GM23338 (cell line): ENCODE results near the gene OR6N1. TPM values are rescaled to one million over a fixed set of nuclear protein-coding genes. Genes with fewer than 3 reads are reported as not detected.

Experiments used
- ATAC-seq: fragments of 200-7000 bp; cut with Tn5 transposase; 3 replicates; pipeline ENCODE4 v1.9.1; 2020
- DNase-seq: peaks from one replicate; pipeline ENCODE4 v3.0.0-alpha.2; 2015; ENCODE audit warnings: low spot score
- H2AFZ ChIP-seq: fragments of 200-600 bp; sonication (generic); 2 replicates; pipeline ENCODE4 v1.8.0; 2016; ENCODE audit warnings: antibody characterized with exemption, mild to moderate bottlenecking, moderate library complexity
- H3F3A ChIP-seq: fragments of 200-600 bp; sonication (generic); replicated peaks from 2 replicates; pipeline ENCODE4 v1.8.0; 2017; ENCODE audit warnings: antibody characterized with exemption, mixed run types, low read depth
- H3K27ac ChIP-seq: fragments of 200-600 bp; sonication (generic); 2 replicates; pipeline ENCODE4 v1.6.1; 2016; ENCODE audit warnings: low read depth
- H3K27me3 ChIP-seq: fragments of 200-600 bp; sonication (generic); 2 replicates; pipeline ENCODE4 v1.8.0; 2016; ENCODE audit warnings: mild to moderate bottlenecking, mixed run types, moderate library complexity; ENCODE audit not compliant: insufficient read depth
- H3K36me3 ChIP-seq: fragments of 200-600 bp; sonication (generic); 2 replicates; pipeline ENCODE4 v1.8.0; 2016; ENCODE audit warnings: mild to moderate bottlenecking; ENCODE audit not compliant: insufficient read depth
- H3K4me1 ChIP-seq: fragments of 200-600 bp; sonication (generic); 2 replicates; pipeline ENCODE4 v1.8.0; 2016; ENCODE audit warnings: mild to moderate bottlenecking, moderate library complexity; ENCODE audit not compliant: insufficient read depth
- H3K4me2 ChIP-seq: fragments of 200-600 bp; sonication (generic); 2 replicates; pipeline ENCODE4 v1.7.1; 2017; ENCODE audit warnings: mixed run types
- H3K4me3 ChIP-seq: fragments of 200-600 bp; sonication (generic); 2 replicates; pipeline ENCODE4 v1.6.1; 2016; ENCODE audit warnings: mixed run types
- H3K79me2 ChIP-seq: fragments of 200-600 bp; sonication (generic); replicated peaks from 2 replicates; pipeline ENCODE4 v1.8.0; 2017; ENCODE audit warnings: mild to moderate bottlenecking; ENCODE audit not compliant: insufficient read depth
- H3K9me2 ChIP-seq: fragments of 200-600 bp; sonication (generic); 2 replicates; pipeline ENCODE4 v1.8.0; 2017; ENCODE audit not compliant: insufficient read depth
- H4K20me1 ChIP-seq: fragments of 200-600 bp; sonication (generic); replicated peaks from 2 replicates; pipeline ENCODE4 v1.8.0; 2017; ENCODE audit warnings: mild to moderate bottlenecking; ENCODE audit not compliant: insufficient read depth
- H3K27ac Mint-ChIP-seq: 2 replicates; pipeline ENCODE4 v1.8.0; 2020; ENCODE audit warnings: inconsistent platforms, mild to moderate bottlenecking, moderate library complexity, mixed read lengths
- H3K27me3 Mint-ChIP-seq: 3 replicates; pipeline ENCODE4 v1.8.0; 2022; ENCODE audit warnings: low read depth, mild to moderate bottlenecking, moderate library complexity, mixed read lengths, inconsistent platforms; ENCODE audit not compliant: insufficient read depth, poor library complexity
- H3K36me3 Mint-ChIP-seq: 3 replicates; pipeline ENCODE4 v1.8.0; 2021; ENCODE audit warnings: low read depth, mild to moderate bottlenecking, inconsistent platforms, moderate library complexity, mixed read lengths
- H3K4me1 Mint-ChIP-seq: 3 replicates; pipeline ENCODE4 v1.8.0; 2020; ENCODE audit warnings: mild to moderate bottlenecking, inconsistent platforms, mixed read lengths
- H3K4me3 Mint-ChIP-seq: 3 replicates; pipeline ENCODE4 v1.8.0; 2021; ENCODE audit warnings: moderate library complexity, mild to moderate bottlenecking, inconsistent platforms, mixed read lengths
- H3K9me3 Mint-ChIP-seq: 3 replicates; pipeline ENCODE4 v1.8.0; 2020; ENCODE audit warnings: moderate library complexity, mild to moderate bottlenecking, inconsistent platforms, mixed read lengths
- JUNB ChIP-seq: IDR thresholded peaks from one replicate; pipeline ENCODE4 v1.6.1; 2016; ENCODE audit warnings: antibody characterized with exemption; ENCODE audit not compliant: unreplicated experiment
- NANOG ChIP-seq: IDR thresholded peaks from 2 replicates; pipeline ENCODE4 v1.6.1; 2016; ENCODE audit warnings: antibody characterized with exemption, borderline replicate concordance
- POLR2AphosphoS5 ChIP-seq: IDR thresholded peaks from 2 replicates; pipeline ENCODE4 v1.6.1; 2016; ENCODE audit warnings: antibody characterized with exemption, low read depth
- ZNF114 ChIP-seq: fragments of 250-450 bp; sonication (Bioruptor Pico); IDR thresholded peaks from 2 replicates; pipeline ENCODE4 v1.5.0; 2020; ENCODE audit warnings: mild to moderate bottlenecking, moderate library complexity
- polyA plus RNA-seq: library from polyadenylated mRNA; unstranded; fragments of >200 nt; fragmentation: Nextera tagmentation; extraction: Ambion mirVana; gene quantifications from 2 replicates; pipeline ENCODE4 v1.2.1, GENCODE V29; 2016
- total RNA-seq: library from RNA; depleted of rRNA; stranded (reverse); fragments of >200 nt; shearing (Covaris generic); gene quantifications from 2 replicates; pipeline ENCODE4 v1.2.3, GENCODE V29; 2014
- TF ChIP-seq, protein P1 (sequence below), 2 experiments: fragments of 200-600 bp in 1 of 2; sonication (generic) in 1 of 2; conservative IDR thresholded peaks; 2 replicates each; pipeline versions ENCODE4 v1.5.1 to v1.6.1; 2016 to 2017; ENCODE audit warnings: antibody characterized with exemption in 2 of 2, low read depth in 2 of 2, mild to moderate bottlenecking in 2 of 2, moderate library complexity in 1 of 2
- TF ChIP-seq, protein P2 (sequence below): IDR thresholded peaks from 2 replicates; pipeline ENCODE4 v1.6.1; 2016; ENCODE audit warnings: antibody characterized with exemption
- TF ChIP-seq, protein P3 (sequence below): IDR thresholded peaks from one replicate; pipeline ENCODE4 v1.6.1; 2018; ENCODE audit warnings: antibody characterized with exemption; ENCODE audit not compliant: unreplicated experiment

The OR6N1 gene
- total and polyA plus RNA-seq, 2 experiments from 2014 or later: not detected

DNA sequence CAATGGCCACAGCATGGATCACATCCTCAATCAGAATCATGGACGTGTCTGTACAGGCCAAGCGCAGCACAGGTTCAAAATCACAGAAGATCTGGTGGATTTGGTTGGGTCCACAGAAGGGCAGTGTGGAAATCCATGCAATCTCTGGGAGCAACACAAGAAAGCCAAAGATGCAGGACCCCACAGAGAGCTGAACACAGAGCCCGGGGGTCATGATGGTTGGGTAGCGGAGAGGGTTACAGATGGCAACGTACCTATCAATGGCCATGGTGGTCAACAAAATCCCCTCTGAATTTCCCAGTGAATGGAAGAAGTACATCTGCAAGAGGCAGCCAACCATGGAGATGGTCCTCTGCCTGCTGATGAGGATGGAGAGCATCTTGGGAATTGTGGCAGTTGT lies 47.6 kb downstream of the OR6N1 start (continued):
- TF ChIP-seq, protein P1, sequence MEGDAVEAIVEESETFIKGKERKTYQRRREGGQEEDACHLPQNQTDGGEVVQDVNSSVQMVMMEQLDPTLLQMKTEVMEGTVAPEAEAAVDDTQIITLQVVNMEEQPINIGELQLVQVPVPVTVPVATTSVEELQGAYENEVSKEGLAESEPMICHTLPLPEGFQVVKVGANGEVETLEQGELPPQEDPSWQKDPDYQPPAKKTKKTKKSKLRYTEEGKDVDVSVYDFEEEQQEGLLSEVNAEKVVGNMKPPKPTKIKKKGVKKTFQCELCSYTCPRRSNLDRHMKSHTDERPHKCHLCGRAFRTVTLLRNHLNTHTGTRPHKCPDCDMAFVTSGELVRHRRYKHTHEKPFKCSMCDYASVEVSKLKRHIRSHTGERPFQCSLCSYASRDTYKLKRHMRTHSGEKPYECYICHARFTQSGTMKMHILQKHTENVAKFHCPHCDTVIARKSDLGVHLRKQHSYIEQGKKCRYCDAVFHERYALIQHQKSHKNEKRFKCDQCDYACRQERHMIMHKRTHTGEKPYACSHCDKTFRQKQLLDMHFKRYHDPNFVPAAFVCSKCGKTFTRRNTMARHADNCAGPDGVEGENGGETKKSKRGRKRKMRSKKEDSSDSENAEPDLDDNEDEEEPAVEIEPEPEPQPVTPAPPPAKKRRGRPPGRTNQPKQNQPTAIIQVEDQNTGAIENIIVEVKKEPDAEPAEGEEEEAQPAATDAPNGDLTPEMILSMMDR (conservative IDR thresholded peaks at IDR 0.05; ENCODE audit: low read depth in 2 of 2): no peak
- no peak for TF ChIP-seq POLR2AphosphoS5
- TF ChIP-seq NANOG: no peak

DNA sequence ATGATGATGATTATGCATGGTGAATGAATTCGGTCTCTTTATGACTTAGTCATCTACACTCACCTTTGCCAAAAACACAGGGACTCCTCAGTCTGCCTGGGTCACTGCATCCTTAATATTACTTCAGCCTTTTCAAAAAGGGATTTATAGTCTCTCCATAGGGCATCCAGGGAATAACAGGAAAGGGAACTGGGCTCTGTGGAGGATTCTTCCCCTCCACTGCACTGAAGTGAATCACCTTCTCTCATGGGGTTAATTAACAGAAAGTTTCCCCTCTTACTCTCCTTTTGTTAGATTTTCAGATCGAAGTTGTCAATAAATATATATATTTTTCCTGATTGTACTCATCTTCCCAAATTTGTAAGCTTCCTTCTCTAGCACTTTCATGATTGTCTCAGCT lies 51.4 kb downstream of the OR6N1 start, which contains the start of gene OR6K3:
Gene OR6K3 (minus strand): TSS at position 101 of the 400 bp plus-strand sequence. CDS start 2,605 bp downstream, outside the sequence.
- no peaks in the 10 kb centered on the region for H3K9me3 Mint-ChIP-seq
- H3K27ac Mint-ChIP-seq: no peak within 1 kb of the TSS
- H3K4me3 Mint-ChIP-seq: no peak within 1 kb of the TSS
- no peaks in the 10 kb centered on the region for H3K4me1 ChIP-seq
- H3K9me2 ChIP-seq: no peaks in the 10 kb centered on the region
- no peak within 1 kb of the TSS for H2AFZ ChIP-seq
- H3K4me2 ChIP-seq: no peak within 1 kb of the TSS
- ATAC-seq (no peak), DNase-seq (no peak)
- H3K27ac ChIP-seq: no peak within 1 kb of the TSS
- H3K27me3 Mint-ChIP-seq: no peaks in the 10 kb centered on the region
- no peaks in the 10 kb centered on the region for H4K20me1 ChIP-seq
- H3K79me2 ChIP-seq: no peaks in the 10 kb centered on the region
- H3K4me3 ChIP-seq: no peak within 1 kb of the TSS
- no peaks in the 10 kb centered on the region for H3K36me3 Mint-ChIP-seq
- H3K4me1 Mint-ChIP-seq: no peaks in the 10 kb centered on the region
- no peaks in the 10 kb centered on the region for H3K27me3 ChIP-seq
- TF ChIP-seq, protein P2, sequence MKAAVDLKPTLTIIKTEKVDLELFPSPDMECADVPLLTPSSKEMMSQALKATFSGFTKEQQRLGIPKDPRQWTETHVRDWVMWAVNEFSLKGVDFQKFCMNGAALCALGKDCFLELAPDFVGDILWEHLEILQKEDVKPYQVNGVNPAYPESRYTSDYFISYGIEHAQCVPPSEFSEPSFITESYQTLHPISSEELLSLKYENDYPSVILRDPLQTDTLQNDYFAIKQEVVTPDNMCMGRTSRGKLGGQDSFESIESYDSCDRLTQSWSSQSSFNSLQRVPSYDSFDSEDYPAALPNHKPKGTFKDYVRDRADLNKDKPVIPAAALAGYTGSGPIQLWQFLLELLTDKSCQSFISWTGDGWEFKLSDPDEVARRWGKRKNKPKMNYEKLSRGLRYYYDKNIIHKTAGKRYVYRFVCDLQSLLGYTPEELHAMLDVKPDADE: no peak
- TF ChIP-seq, protein P3, sequence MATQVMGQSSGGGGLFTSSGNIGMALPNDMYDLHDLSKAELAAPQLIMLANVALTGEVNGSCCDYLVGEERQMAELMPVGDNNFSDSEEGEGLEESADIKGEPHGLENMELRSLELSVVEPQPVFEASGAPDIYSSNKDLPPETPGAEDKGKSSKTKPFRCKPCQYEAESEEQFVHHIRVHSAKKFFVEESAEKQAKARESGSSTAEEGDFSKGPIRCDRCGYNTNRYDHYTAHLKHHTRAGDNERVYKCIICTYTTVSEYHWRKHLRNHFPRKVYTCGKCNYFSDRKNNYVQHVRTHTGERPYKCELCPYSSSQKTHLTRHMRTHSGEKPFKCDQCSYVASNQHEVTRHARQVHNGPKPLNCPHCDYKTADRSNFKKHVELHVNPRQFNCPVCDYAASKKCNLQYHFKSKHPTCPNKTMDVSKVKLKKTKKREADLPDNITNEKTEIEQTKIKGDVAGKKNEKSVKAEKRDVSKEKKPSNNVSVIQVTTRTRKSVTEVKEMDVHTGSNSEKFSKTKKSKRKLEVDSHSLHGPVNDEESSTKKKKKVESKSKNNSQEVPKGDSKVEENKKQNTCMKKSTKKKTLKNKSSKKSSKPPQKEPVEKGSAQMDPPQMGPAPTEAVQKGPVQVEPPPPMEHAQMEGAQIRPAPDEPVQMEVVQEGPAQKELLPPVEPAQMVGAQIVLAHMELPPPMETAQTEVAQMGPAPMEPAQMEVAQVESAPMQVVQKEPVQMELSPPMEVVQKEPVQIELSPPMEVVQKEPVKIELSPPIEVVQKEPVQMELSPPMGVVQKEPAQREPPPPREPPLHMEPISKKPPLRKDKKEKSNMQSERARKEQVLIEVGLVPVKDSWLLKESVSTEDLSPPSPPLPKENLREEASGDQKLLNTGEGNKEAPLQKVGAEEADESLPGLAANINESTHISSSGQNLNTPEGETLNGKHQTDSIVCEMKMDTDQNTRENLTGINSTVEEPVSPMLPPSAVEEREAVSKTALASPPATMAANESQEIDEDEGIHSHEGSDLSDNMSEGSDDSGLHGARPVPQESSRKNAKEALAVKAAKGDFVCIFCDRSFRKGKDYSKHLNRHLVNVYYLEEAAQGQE: no peak
- TF ChIP-seq, protein P1 (conservative IDR thresholded peaks at IDR 0.05; ENCODE audit: low read depth in 2 of 2): no peak
- TF ChIP-seq JUNB: no peak
- no peak for TF ChIP-seq ZNF114
- no peaks in the 10 kb centered on the region for H3K36me3 ChIP-seq
- H3F3A ChIP-seq: no peaks in the 10 kb centered on the region
